ENCODE data around the gene TMEM200B. TPM values are rescaled to one million over a fixed set of nuclear protein-coding genes. Genes with fewer than 3 reads are reported as not detected.

The TMEM200B gene
- total RNA-seq, 1 donor from 2014 or later, result 25.8 TPM

DNA sequence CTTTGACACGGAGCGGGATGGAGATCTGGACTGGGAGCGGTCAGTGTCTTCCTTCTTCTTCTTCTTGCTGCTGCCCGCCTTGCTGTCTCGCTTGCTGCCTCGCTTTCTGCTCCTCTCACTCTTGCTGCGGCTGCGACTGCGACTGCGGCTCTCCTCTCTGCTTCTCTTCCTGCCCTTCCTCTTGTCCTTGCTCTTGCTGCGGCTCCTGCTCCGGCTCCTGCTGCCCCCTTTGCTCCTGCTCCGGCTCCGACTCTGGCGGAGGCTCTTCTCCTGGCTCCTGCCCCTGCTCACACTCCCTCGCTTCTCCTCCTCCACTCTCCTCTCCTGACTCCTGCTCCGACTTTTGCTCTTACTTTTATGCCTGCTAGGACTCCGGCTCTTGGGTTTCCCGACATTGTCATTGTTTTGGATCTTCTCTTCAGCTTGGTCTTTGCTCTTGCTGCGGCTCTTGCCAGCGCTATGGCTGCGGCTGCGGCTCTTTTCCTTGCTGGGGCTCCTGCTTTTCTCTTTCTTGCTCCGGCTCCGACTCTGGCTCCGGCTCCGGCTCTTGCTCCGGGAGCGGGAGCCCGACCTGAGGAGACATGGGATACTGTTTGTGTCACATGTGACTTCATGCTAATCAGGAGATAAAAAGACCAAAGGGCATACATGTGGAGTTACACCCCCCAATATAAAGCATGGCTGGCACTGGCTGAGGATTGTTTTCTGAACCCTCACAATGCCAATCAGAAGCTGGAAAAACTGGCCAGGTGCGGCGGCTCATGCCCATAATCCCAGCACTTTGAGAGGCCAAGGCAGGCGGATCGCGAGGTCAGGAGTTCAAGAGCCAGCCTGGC lies 25.2 kb upstream of the TMEM200B start:
- Histone ChIP-seq H3K4me3 (no peak overlapping the region), H3K27ac (no peak overlapping the region), H3K4me1 (no peaks in the 10 kb centered on the region), H3K36me3 (peaks cover 0 to 94% of the 10 kb centered on the region in 2 donors), H3K27me3 (no peaks in the 10 kb centered on the region), H3K9me3 (no peaks in the 10 kb centered on the region)
- intact Hi-C loops (cut with DNase I), result no loop called here
- TF ChIP-seq POLR2AphosphoS5 (IDR thresholded peaks at IDR 0.05; ENCODE audit: insufficient read depth in 1 of 2, low read depth in 1 of 2) (no peak), POLR2A (IDR thresholded peaks at IDR 0.05) (no peak), CTCF (IDR thresholded peaks at IDR 0.05) (no peak)
- DNase-seq (ENCODE audit: extremely low spot score in 2 of 2), result no peak

DNA sequence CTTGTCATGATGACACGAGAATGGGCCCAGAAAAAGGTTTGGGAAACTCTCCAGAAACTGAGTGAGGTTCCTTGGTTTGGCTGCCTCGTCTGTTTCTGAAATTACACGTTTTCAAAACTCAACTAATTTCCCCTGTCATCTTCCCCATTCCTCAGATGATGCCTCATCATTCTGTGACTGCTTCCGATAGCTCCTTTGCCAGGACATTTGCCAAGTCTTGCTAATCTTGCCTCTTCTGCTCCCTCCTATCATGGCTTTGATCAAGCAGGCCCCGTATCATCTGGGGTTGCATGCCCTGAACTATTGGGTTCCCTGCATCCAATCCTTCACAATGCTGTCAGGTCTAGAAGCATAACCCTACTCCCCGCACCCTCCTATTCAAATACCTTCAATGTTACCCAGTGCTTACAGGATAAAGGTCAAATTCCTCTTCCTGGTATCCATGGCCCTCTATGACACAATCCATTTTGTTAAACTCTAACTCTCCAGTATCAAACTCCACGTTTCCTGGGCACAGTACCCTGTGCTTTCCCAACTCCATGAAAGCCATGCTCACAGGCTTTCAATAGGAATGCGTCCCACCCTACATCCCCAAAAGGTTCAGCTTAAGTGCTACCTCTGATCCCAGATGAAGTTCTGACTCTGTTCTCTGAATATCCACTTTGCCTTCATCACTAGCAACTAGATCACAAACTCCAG lies 22.2 kb upstream of the TMEM200B start:
- H3K9me3 ChIP-seq, result no peaks in the 10 kb centered on the region
- H3K27ac ChIP-seq, result no peak overlapping the region
- H3K4me3 ChIP-seq, result no peak overlapping the region
- H3K27me3 ChIP-seq, result no peaks in the 10 kb centered on the region
- TF ChIP-seq POLR2A (IDR thresholded peaks at IDR 0.05) (no peak), POLR2AphosphoS5 (IDR thresholded peaks at IDR 0.05; ENCODE audit: insufficient read depth in 1 of 2, low read depth in 1 of 2) (no peak), CTCF (IDR thresholded peaks at IDR 0.05) (no peak)
- peaks cover 0 to 66% of the 10 kb centered on the region in 2 donors for H3K36me3 ChIP-seq
- no peaks in the 10 kb centered on the region for H3K4me1 ChIP-seq
- intact Hi-C loops (cut with DNase I), result no loop called here
- no peak for DNase-seq (ENCODE audit: extremely low spot score in 2 of 2)

- Histone ChIP-seq H3K4me1 (no peaks in the 10 kb centered on the region), H3K9me3 (no peaks in the 10 kb centered on the region), H3K27ac (no peak overlapping the region), H3K4me3 (no peak overlapping the region), H3K27me3 (no peaks in the 10 kb centered on the region), H3K36me3 (peaks cover 0 to 50% of the 10 kb centered on the region in 2 donors)
- TF ChIP-seq POLR2A (IDR thresholded peaks at IDR 0.05) (no peak), POLR2AphosphoS5 (IDR thresholded peaks at IDR 0.05; ENCODE audit: insufficient read depth in 1 of 2, low read depth in 1 of 2) (no peak), CTCF (IDR thresholded peaks at IDR 0.05) (no peak)
- no peak for DNase-seq (ENCODE audit: extremely low spot score in 2 of 2)
- intact Hi-C loops (cut with DNase I), result no loop called here
Observed at GRCh38 chr1:29144178-29144577, 20.5 kb upstream of the TMEM200B start.

DNA sequence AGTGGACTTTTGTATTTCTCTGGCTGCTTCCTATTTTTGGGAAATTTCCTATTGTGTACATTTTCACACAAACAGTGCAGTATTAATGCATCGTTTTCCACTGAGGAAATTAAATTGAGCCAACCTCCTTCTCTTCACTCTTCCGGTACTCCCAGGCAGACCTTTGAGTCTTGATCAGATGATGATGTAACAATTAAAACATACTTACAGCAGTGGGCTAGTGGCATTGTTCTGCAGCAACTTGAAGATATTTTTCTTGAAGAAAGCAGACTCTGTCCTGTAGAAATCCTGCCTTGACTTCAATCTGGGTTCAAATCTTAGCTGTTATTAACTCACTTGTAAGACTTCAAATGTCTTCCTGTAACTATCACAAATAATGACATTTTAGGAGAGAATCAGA lies 19.0 kb upstream of the TMEM200B start:
- no peak overlapping the region for H3K4me3 ChIP-seq
- H3K27me3 ChIP-seq, result no peaks in the 10 kb centered on the region
- peaks cover 0 to 35% of the 10 kb centered on the region in 2 donors for H3K36me3 ChIP-seq
- intact Hi-C loops (cut with DNase I), result no loop called here
- no peak for DNase-seq (ENCODE audit: extremely low spot score in 2 of 2)
- no peaks in the 10 kb centered on the region for H3K9me3 ChIP-seq
- no peak overlapping the region for H3K27ac ChIP-seq
- TF ChIP-seq POLR2A (IDR thresholded peaks at IDR 0.05), result no peak
- no peak for TF ChIP-seq CTCF (IDR thresholded peaks at IDR 0.05)
- TF ChIP-seq POLR2AphosphoS5 (IDR thresholded peaks at IDR 0.05; ENCODE audit: insufficient read depth in 1 of 2, low read depth in 1 of 2), result no peak
- no peaks in the 10 kb centered on the region for H3K4me1 ChIP-seq
